HCT116 (cell line): ENCODE data around the gene HOXB7. TPM values are rescaled to one million over a fixed set of nuclear protein-coding genes. Genes with fewer than 3 reads are reported as not detected.

ENCODE experiments used
- ATAC-seq: fragments of 200-7000 bp; cut with Tn5 transposase; 2 replicates; pipeline ENCODE4 v1.9.1; 2020; ENCODE audit warnings: mild to moderate bottlenecking, moderate library complexity
- BruUV-seq: library from RNA; stranded (reverse); fragments of 400-500 nt; replicated peaks from 2 replicates; lab custom pipeline; 2021; lab: Mats Ljungman, UMichigan
- CTCF ChIA-PET: fragments of 300-600 bp; sonication (Branson Sonifier 250); formaldehyde crosslinking; loops from one replicate; lab custom pipeline; 2021; ENCODE audit warnings: antibody characterized with exemption; lab: Charles Lee
- POLR2A ChIA-PET: fragments of 300-600, 350-600 bp; sonication (Branson Sonifier 250); formaldehyde crosslinking; loops from one replicate; lab custom pipeline; 2021; ENCODE audit warnings: antibody characterized with exemption; lab: Charles Lee
- RAD21 ChIA-PET, 2 experiments: fragments of 300-600 bp; sonication (Branson Sonifier 250); formaldehyde crosslinking; loops; one replicate each; lab custom pipeline; 2023; ENCODE audit warnings: low total read pairs in 2 of 2; ENCODE audit not compliant: uncharacterized antibody in 2 of 2, unreplicated experiment in 2 of 2, low non-redundant PET in 1 of 2; lab: Charles Lee
- DNase-seq: peaks from one replicate; pipeline ENCODE4 v3.0.0-alpha.2; 2010; ENCODE audit warnings: low read depth, low spot score
- H2AFZ ChIP-seq: fragments of 200-600 bp; shearing (Covaris generic), sonication (generic); 2 replicates; pipeline ENCODE4 v1.6.1; 2017; ENCODE audit warnings: low read depth, mixed run types, mixed read lengths, antibody characterized with exemption, low read length; ENCODE audit not compliant: poor library complexity, severe bottlenecking
- H3K27ac ChIP-seq: 2 replicates; pipeline ENCODE4 v1.5.1; 2012; ENCODE audit warnings: low read depth, low read length
- H3K27me3 ChIP-seq: fragments of 200-600 bp; sonication (generic); 2 replicates; pipeline ENCODE4 v1.6.1; 2016; ENCODE audit warnings: mixed run types, low read length, mixed read lengths; ENCODE audit not compliant: insufficient read depth
- H3K36me3 ChIP-seq, 2 experiments: fragments of 200-500 bp in 1 of 2; fragments of 200-600 bp in 1 of 2; sonication (Bioruptor generic) in 1 of 2; sonication (generic) in 1 of 2; 2 replicates each; pipeline versions ENCODE4 v1.5.1 to v1.6.1; 2014 to 2016; ENCODE audit warnings: low read length in 2 of 2, inconsistent platforms in 1 of 2, mixed read lengths in 1 of 2, mixed run types in 1 of 2; ENCODE audit not compliant: insufficient read depth in 2 of 2, control insufficient read depth in 1 of 2
- H3K4me1 ChIP-seq, 2 experiments: fragments of 200-600 bp in 1 of 2; sonication (generic) in 1 of 2; 2 replicates each; pipeline versions ENCODE4 v1.5.1 to v1.6.1; 2012 to 2017; ENCODE audit warnings: low read length in 2 of 2, inconsistent platforms in 1 of 2, mild to moderate bottlenecking in 1 of 2, mixed read lengths in 1 of 2, mixed run types in 1 of 2, moderate library complexity in 1 of 2; ENCODE audit not compliant: insufficient read depth in 2 of 2, control insufficient read depth in 1 of 2
- H3K4me2 ChIP-seq: fragments of 200-600 bp; sonication (generic); 2 replicates; pipeline ENCODE4 v1.6.1; 2017; ENCODE audit warnings: mixed run types, low read length, mixed read lengths
- H3K4me3 ChIP-seq, 2 experiments: fragments of 200-600 bp in 1 of 2; sonication (generic) in 1 of 2; replicated peaks in 1 of 2; 2 replicates each; pipeline ENCODE4 v1.5.1; 2011 to 2016; ENCODE audit warnings: low read length in 2 of 2, control low read depth in 1 of 2, low read depth in 1 of 2, mild to moderate bottlenecking in 1 of 2, mixed read lengths in 1 of 2, mixed run types in 1 of 2
- H3K79me2 ChIP-seq: fragments of 200-600 bp; sonication (generic); 2 replicates; pipeline ENCODE4 v1.6.1; 2017; ENCODE audit warnings: mild to moderate bottlenecking, mixed run types, low read length, moderate library complexity, mixed read lengths; ENCODE audit not compliant: insufficient read depth
- H3K9ac ChIP-seq: fragments of 200-600 bp; sonication (generic); 2 replicates; pipeline ENCODE4 v1.6.1; 2016; ENCODE audit warnings: low read length, mixed read lengths
- H3K9me2 ChIP-seq: fragments of 200-600 bp; sonication (generic), shearing (Covaris generic); 2 replicates; pipeline ENCODE4 v1.6.1; 2017; ENCODE audit warnings: mixed run types, mild to moderate bottlenecking, moderate library complexity; ENCODE audit not compliant: insufficient read depth
- H3K9me3 ChIP-seq, 2 experiments: fragments of 200-500 bp in 1 of 2; fragments of 200-600 bp in 1 of 2; sonication (Bioruptor generic) in 1 of 2; sonication (generic) in 1 of 2; 2 replicates each; pipeline ENCODE4 v1.6.1; 2014 to 2017; ENCODE audit warnings: low read length in 2 of 2, mixed read lengths in 2 of 2, inconsistent platforms in 1 of 2, low read depth in 1 of 2, mild to moderate bottlenecking in 1 of 2, mixed run types in 1 of 2, moderate library complexity in 1 of 2; ENCODE audit not compliant: control insufficient read depth in 1 of 2, insufficient read depth in 1 of 2
- H4K20me1 ChIP-seq: fragments of 200-600 bp; sonication (generic), shearing (Covaris generic); 2 replicates; pipeline ENCODE4 v1.6.1; 2017; ENCODE audit warnings: mixed run types, mild to moderate bottlenecking, moderate library complexity; ENCODE audit not compliant: insufficient read depth
- ATF3 ChIP-seq: IDR thresholded peaks from 2 replicates; pipeline ENCODE4 v1.6.1; 2012
- CEBPB ChIP-seq: IDR thresholded peaks from 2 replicates; pipeline ENCODE4 v1.6.1; 2012; ENCODE audit warnings: low read depth
- CTCF ChIP-seq, 3 experiments: fragments of 200-600 bp in 1 of 3; sonication (generic) in 1 of 3; IDR thresholded peaks in 2 of 3; conservative IDR thresholded peaks in 1 of 3; 2 replicates each; pipeline ENCODE4 v1.5.1; 2012 to 2017; ENCODE audit warnings: low read depth in 2 of 3, low read length in 2 of 3, antibody characterized with exemption in 1 of 3, borderline replicate concordance in 1 of 3, control low read depth in 1 of 3, mild to moderate bottlenecking in 1 of 3, mixed read lengths in 1 of 3, mixed run types in 1 of 3, moderate library complexity in 1 of 3; ENCODE audit not compliant: insufficient read depth in 1 of 3
- EGR1 ChIP-seq: IDR thresholded peaks from 2 replicates; pipeline ENCODE4 v1.6.1; 2012; ENCODE audit warnings: low read depth
- EZH2 ChIP-seq: fragments of 200-600 bp; sonication (generic); IDR thresholded peaks from 2 replicates; pipeline ENCODE4 v1.6.1; 2017; ENCODE audit warnings: antibody characterized with exemption, mixed run types
- EZH2phosphoT487 ChIP-seq: fragments of 200-600 bp; IDR thresholded peaks from 2 replicates; pipeline ENCODE4 v1.6.1; 2018; ENCODE audit warnings: antibody characterized with exemption, borderline replicate concordance
- FOSL1 ChIP-seq: IDR thresholded peaks from 2 replicates; pipeline ENCODE4 v1.6.1; 2012; ENCODE audit warnings: low read depth
- JUND ChIP-seq: IDR thresholded peaks from 2 replicates; pipeline ENCODE4 v1.6.1; 2012
- POLR2A ChIP-seq: IDR thresholded peaks from 2 replicates; pipeline ENCODE4 v1.7.0; 2011; ENCODE audit warnings: borderline replicate concordance; ENCODE audit not compliant: insufficient read depth, insufficient read length; ENCODE audit errors: extremely low read depth
- RAD21 ChIP-seq: IDR thresholded peaks from 2 replicates; pipeline ENCODE4 v1.6.1; 2012; ENCODE audit warnings: low read depth, mild to moderate bottlenecking
- SIN3A ChIP-seq: IDR thresholded peaks from 2 replicates; pipeline ENCODE4 v1.6.1; 2012; ENCODE audit warnings: low read depth
- TCF7L2 ChIP-seq: IDR thresholded peaks from 2 replicates; pipeline ENCODE4 v1.7.0; 2011; ENCODE audit warnings: borderline replicate concordance, inconsistent platforms; ENCODE audit not compliant: insufficient read depth, insufficient read length; ENCODE audit errors: extremely low read depth
- ZBTB33 ChIP-seq: IDR thresholded peaks from 2 replicates; pipeline ENCODE4 v1.6.1; 2011; ENCODE audit warnings: mild to moderate bottlenecking, low read length, moderate library complexity; ENCODE audit not compliant: insufficient replicate concordance; ENCODE audit errors: extremely low read depth
- ZFX ChIP-seq: fragments of 450-650 bp; IDR thresholded peaks from 2 replicates; pipeline ENCODE4 v1.6.1; 2017
- ZNF274 ChIP-seq: fragments of 200-500 bp; sonication (Bioruptor generic); IDR thresholded peaks from 2 replicates; pipeline ENCODE4 v1.6.1; 2014; ENCODE audit warnings: mild to moderate bottlenecking, low read depth, low read length, inconsistent platforms
- intact Hi-C: fragments of 100-400 bp; cut with micrococcal nuclease; formaldehyde crosslinking; loops from 2 replicates; pipeline ENCODE4 v1.10.0; 2022
- total RNA-seq: library from RNA; stranded (reverse); gene quantifications from one replicate; pipeline ENCODE4 v1.2.1, GENCODE V29; 2021; ENCODE audit not compliant: unreplicated experiment
- TF ChIP-seq, protein P1 (sequence below): IDR thresholded peaks from 2 replicates; pipeline ENCODE4 v1.6.1; 2012

The HOXB7 gene
- total RNA-seq, 1 experiment from 2014 or later: 33.6 TPM

GRCh38 chr17:48558831-48559121 is 52.0 kb downstream of the HOXB7 start:
- Histone ChIP-seq H3K9me3 (no peaks in the 10 kb centered on the region), H3K36me3 (no peaks in the 10 kb centered on the region), H4K20me1 (no peaks in the 10 kb centered on the region), H3K27me3 (no peaks in the 10 kb centered on the region), H3K4me3 (no peak overlapping the region), H3K27ac (no peak overlapping the region), H3K79me2 (no peaks in the 10 kb centered on the region; the same call in 1 of the 2 replicates), H3K4me1 (peaks cover 0 to 4% of the 10 kb centered on the region in 2 experiments; a peak in 1 of 4 replicates), H3K9ac (no peak overlapping the region), H2AFZ (no peak overlapping the region), H3K9me2 (no peaks in the 10 kb centered on the region), H3K4me2 (no peak overlapping the region)
- CTCF ChIA-PET: no interaction called here
- ATAC-seq: no peak
- DNase-seq: no peak
- TF ChIP-seq RAD21 (no peak), EGR1 (no peak), FOSL1 (no peak), ZFX (no peak), TCF7L2 (no peak), ZBTB33 (no peak), ZNF274 (no peak), JUND (no peak), POLR2A (no peak), EZH2phosphoT487 (no peak), CEBPB (no peak), SIN3A (no peak), ATF3 (no peak), EZH2 (no peak), CTCF (IDR thresholded peaks at IDR 0.05 in 2 of 3, conservative IDR thresholded peaks at IDR 0.05 in 1 of 3; ENCODE audit: borderline replicate concordance in 1 of 3, insufficient read depth in 1 of 3, low read depth in 2 of 3, low read length in 2 of 3) (no peak)
- TF ChIP-seq, protein P1, sequence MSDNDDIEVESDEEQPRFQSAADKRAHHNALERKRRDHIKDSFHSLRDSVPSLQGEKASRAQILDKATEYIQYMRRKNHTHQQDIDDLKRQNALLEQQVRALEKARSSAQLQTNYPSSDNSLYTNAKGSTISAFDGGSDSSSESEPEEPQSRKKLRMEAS: no peak
- intact Hi-C loops: no loop called here
- POLR2A ChIA-PET: no interaction called here
- no TSS peak for BruUV-seq
- RAD21 ChIA-PET: no interaction called here
